ENCODE results near the gene ANGPTL7.
"Not testable (repeated sequence)": the region's sequence is repeated elsewhere in the genome, so short reads cannot be mapped to it uniquely, and the experiment has no call there.

ANGPTL7 gene

GRCh38 chr1:11188858-11189451 is at the start of gene ANGPTL7:
Gene ANGPTL7 (plus strand): TSS chr1:11189355. CDS start chr1:11189580, 225 bp downstream.
- no peak for DNase-seq

DNA sequence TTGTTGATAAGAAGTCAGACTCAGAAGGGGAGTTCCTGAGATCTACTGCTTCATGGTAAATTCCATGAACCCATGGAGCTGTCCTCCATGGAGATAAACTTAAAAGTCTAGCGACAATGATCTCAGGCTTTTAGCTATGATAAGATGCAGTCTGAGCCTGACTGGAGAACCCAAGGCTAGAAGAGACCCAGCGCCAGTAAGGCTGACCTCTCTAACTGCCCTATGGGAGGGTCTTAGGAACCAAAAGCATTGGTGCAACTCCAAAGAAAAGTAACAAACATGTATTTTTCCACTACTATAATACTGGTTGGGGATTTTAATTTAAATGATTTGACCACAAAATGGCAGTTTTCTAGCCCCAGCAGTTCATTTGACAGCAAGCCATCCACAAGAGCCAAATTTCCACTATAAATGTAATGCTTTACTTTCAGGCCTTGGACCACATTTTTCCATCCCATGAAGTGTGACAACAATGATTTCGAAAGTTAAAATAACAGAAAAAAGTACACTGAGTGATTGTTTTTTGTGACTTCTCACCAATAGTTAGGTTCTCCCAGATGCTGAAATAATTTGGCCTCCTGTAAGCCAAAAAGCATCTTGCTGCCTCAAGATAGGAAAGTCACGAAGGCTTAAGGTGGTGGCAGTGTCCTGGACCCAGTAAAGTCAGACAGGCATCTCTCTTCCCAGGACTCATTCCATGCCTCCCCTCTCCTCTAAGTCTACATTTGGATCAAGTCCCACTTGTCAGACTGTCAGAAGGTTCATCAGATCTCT is 46.4 kb upstream of the ANGPTL7 start:
- no peak for DNase-seq

DNA sequence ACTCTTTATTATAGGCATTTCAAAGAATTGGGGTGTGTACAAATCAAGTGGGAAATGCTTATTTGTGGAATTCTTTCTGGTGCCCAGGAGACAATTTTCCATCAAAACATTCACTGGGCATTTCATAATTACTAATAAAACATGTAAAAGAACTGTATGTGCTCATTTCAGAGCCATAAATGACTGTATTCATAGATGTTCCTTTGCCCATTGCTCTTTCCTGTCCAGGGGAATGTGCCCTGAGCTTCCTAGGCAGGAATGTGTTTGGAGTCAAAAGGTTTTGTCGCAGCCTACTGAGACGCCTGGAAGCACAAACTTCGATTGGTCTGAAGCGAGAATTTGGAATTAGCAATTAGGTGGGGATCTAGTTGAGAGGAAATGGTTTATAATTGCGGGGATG is 45.8 kb upstream of the ANGPTL7 start:
- no peak for DNase-seq

DNA sequence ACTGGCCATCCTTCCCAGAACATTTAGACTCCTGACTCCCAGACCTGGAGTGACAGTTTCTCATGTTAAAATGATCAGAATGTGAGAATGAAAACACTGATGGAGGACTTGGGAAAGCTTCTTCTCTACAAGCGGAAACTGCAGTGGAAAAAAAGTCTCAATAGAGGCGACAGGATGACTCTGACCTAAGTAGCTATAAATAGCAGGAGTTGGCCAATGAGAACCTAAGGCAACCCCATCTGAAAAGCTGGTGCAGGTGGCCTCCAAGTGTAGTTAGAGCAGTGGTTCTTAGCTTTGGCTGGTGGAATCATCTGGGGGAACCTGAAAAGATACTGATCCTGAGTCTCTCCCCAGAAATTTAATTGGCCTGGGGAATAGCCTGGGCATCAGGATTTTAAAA is 45.2 kb upstream of the ANGPTL7 start:
- no peak for DNase-seq

- no peak for DNase-seq
These were observed 44.4 kb upstream of the ANGPTL7 start for GRCh38 chr1:11144570-11145256.

DNA sequence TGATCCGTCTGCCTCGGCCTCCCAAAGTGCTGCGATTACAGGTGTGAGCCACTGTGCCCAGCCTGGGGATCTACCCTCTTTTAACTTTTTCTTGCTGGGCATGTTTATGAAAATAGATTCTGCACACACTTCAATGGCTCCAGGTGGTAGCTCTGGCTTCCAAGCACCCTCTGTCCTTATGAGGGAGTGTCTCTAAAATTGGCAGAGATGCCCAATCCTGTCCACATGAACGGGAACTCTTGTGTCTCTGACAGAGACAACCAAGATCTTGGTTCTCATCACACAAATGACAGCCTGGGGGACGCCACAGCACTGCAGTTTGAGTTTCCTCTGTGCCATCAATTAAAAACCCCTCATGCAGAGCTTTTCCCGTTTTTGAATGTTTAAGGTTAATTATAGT is 43.4 kb upstream of the ANGPTL7 start:
- no peak for DNase-seq

GRCh38 chr1:11147197-11147770 is 41.9 kb upstream of the ANGPTL7 start:
- DNase-seq = no peak

DNA sequence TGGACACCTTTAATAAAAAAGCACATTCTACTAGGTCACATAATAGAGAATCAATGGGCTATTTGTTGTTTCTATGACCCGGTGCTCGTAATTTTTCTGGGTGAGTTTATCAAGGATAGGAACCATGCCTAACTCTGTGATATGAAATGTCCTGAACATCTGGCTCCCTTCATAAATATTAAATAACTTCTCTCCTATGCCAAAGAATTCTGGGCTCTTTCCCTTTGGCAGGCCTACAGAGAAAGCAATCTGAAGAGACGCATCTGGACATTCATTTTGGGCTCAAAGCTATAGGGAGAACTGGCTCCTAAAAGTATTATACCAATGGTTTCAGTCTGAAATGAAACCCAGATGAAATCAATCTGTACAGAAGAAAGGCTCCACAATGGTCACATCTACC is 38.8 kb upstream of the ANGPTL7 start:
- DNase-seq = no peak

GRCh38 chr1:11151114-11151513 is 38.0 kb upstream of the ANGPTL7 start:
- DNase-seq = no peak

DNA sequence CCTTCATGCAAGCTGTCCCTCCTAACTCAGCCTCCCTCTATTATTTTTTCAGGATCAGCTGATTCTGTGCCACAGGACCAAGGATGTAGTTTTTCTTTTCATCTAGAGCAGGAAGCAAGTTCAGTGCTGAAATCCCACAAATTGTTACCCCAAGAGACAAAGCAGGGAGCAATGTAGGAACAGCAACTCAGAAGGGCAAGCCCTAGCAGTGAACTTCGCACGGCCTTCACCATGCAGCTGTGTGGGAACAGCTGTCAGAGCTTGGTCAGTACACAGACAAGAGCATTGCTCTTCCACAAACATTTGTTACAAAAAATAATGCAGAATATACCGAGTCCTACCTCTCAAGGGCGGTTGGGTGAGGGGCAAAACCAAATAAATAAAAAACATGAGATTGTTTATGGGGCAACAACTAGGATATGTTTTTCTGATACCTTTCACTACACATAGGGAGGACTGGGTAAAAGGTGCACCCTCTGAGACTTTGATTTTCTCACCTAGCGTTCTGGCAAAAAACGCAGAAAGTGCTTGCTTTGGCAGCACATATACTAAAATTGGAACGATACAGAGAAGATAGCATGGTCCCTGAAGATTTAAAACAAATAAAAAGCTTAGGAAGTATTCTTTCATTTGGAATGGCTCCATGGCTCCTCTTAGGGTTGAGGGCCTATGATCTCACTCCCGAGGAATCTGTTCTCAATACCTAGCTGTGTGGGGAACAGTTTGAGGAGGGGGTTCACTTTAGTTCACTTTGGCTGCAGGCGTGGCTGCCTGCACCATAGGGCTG is 37.1 kb upstream of the ANGPTL7 start:
- no peak for DNase-seq

DNA sequence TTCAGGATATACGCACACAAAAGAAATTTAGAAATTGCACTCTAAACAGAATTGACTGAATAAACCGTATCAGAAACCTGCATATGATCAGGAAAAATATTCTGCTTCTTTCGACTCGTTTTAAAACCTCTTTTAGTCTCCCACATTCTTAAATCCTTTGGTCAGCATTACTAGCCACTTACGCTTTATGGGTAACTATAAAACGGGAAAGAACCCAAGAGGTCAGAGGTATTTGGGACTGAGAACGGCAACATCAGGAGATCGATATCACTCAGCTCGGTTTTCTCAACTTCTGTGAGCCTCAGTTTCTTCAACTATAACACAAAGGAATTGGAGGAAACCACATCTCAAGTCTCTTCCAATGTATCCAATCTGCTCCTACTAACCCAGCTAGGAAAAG is 36.4 kb upstream of the ANGPTL7 start:
- no peak for DNase-seq

GRCh38 chr1:11153184-11153583 is 36.0 kb upstream of the ANGPTL7 start:
- no peak for DNase-seq

- DNase-seq = no peak
These were observed 32.7 kb upstream of the ANGPTL7 start for GRCh38 chr1:11156441-11156840.

DNA sequence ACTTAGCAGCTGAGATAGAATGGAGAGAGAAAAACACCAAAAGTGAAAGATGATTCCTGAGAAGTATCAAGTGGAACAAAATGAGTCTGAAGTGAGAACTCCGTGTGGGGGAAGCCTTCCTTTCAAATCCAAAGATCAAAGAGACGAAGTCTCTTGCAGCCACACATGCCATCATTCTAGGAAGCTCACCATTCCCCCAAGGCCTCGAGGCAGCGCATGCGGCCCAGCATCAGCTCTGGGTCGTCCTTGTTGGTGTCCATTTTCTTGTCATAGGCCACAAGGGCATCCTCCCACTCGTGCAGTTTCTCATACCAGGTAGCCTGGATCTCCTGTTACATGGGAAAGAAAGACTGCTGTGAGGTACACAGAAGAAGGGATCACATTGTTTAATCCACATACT is 32.2 kb upstream of the ANGPTL7 start:
- peak; percentile 3 to 11 for DNase-seq

DNA sequence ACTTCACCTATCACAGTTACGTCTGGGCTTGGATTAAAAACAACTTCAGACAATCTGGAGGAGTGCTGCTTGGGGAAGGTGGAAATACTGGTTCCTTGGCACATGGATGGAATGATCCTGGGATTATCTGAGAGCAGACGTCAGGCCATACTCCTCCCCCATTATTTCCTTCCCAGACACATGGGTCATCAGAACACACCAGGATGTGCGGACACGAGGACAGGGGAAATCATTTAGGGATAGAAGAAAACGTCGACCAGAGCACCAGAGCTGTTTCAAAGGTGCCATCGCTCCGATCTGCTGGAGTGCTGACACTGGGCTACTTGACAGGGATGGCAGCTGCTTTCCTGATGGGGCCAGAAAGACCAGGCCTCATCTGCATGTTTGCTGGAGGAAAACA is 31.8 kb upstream of the ANGPTL7 start:
- DNase-seq = no peak

GRCh38 chr1:11157867-11158266 is 31.3 kb upstream of the ANGPTL7 start:
- DNase-seq = no peak

DNA sequence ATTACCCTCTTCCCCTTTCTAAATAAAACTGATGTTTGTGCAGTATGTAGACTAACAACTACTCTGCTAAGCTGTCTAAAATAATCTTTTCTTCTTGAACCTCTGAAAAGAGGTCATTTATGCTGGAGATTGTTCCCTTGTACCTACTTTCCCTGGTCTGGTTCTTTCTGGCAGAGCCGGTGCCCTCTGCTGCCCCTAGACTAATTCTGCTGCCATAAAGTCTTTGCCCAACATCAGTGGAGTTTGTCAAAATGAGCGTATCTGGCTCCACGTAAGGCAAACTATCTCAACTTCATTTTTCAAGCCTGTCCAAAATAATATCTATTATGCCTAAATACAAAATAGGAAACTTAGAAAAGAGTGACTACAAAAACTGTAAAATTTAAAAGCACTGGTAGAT is 30.9 kb upstream of the ANGPTL7 start:
- no peak for DNase-seq

- no peak for DNase-seq
These were observed 30.3 kb upstream of the ANGPTL7 start for GRCh38 chr1:11158720-11159321.

DNA sequence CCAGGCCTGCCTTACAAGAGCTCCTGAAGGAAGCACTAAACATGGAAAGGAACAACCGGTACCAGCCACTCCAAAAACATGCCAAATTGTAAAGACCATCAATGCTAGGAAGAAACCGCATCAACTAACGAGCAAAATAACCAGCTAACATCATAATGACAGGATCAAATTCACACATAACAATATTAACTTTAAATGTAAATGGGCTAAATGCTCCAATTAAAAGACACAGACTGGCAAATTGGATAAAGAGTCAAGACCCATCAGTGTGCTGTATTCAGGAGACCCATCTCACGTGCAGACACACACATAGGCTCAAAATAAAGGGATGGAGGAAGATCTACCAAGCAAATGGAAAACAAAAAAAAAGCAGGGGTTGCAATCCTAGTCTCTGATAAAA is 26.4 kb upstream of the ANGPTL7 start:
- not testable (repeated sequence) for DNase-seq

- not testable (repeated sequence) for DNase-seq
These were observed 22.4 kb upstream of the ANGPTL7 start for GRCh38 chr1:11166744-11167143.

- DNase-seq = no peak
These were observed 20.4 kb upstream of the ANGPTL7 start for GRCh38 chr1:11168731-11169130.

- no peak for DNase-seq
These were observed 20.0 kb upstream of the ANGPTL7 start for GRCh38 chr1:11169202-11169601.

GRCh38 chr1:11170102-11170501 is 19.1 kb upstream of the ANGPTL7 start:
- no peak for DNase-seq

Data from stimulated activated CD4-positive, alpha-beta T cell treated with anti-CD3 and anti-CD28 coated beads, Interleukin-2, amount 100 ng/mL, for 48 hours (primary cell).